GM18907 (cell line): Measurements from ENCODE around the gene SLC17A9.
"Not testable (repeated sequence)": the region's sequence is repeated elsewhere in the genome, so short reads cannot be mapped to it uniquely, and the experiment has no call there.

Source experiments
- ATAC-seq: cut with Tn5 transposase; IDR thresholded peaks from one replicate; pipeline ENCODE4 v1.9.1; 2021; ENCODE audit warnings: mild to moderate bottlenecking, moderate library complexity; ENCODE audit not compliant: unreplicated experiment

Gene SLC17A9

GRCh38 chr20:62920039-62920645, 32.4 kb upstream of the SLC17A9 start:
- ATAC-seq: no peak

DNA sequence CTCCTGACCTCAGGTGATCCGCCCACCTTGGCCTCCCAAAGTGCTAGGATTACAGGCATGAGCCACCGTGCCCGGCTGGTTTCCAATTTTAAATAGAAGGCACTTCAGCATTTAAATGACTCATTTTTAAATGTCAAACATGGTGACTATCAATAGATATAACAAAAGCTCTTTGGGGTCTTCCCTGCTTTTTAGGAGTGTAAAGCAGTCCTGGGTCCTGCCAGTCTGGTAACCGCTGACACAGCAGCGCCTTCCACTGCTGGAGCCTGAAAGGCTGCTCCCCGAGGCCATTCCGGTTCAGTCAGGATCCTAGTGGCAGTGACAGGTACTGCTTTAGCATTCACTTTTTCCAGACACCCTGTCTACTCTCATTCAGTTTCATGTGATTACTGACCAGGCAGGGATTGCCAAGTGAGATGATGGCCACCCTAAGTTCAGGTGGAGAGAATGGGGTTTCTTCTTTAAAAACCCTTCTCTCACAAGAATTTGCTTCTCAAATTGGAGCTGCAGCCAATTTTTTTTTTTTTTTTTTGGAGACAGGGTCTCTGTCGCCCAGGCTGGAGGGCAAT, 31.3 kb upstream of the SLC17A9 start:
- no peak for ATAC-seq

GRCh38 chr20:62922451-62922921, 30.0 kb upstream of the SLC17A9 start:
- no peak for ATAC-seq

- ATAC-seq: not testable (repeated sequence)
Observed at GRCh38 chr20:62923059-62923668, 29.3 kb upstream of the SLC17A9 start.

- no peak for ATAC-seq
Observed at GRCh38 chr20:62923669-62924441, 28.7 kb upstream of the SLC17A9 start.

- ATAC-seq: no peak
Observed at GRCh38 chr20:62924442-62925075, 27.9 kb upstream of the SLC17A9 start.

GRCh38 chr20:62925076-62925419, 27.5 kb upstream of the SLC17A9 start:
- no peak for ATAC-seq

DNA sequence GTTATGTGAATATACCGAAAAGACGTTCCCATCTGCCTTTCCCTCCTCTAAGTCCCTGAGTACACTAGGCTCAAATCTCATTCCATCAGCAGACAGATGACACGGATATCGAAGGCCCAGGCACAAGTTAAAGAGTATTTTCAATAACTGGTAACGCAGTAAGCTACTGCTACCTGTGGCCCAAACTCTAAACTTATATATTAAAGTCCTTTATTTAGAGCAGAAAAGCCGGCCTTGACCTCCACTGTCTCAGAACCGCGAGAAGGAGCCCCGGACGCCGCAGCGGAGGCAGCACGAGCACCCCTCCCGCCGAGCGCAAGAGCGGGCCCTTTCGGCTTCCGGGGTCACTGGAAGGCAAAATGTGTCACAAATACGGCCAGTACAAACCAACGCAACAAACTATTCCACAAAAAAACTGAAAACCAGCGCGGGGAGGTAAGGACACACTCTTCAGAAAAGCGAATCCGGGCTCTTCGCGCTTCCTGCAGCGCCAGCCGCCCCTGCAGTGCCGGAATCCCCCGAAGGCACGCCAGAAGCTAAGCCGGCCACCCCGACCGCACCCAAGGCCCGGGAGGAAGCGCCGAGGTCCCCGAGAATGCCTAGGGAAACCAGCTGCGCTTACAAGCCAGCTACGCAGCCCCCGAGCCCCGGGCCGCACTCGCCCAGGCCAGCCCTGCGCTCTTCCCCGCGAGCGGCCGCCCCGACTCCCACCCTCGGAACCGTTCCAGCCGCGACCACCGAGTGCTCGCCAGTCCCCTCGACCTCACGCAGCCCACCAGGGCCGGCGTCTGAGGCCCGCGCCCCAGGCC, 26.9 kb upstream of the SLC17A9 start:
- ATAC-seq: peak; percentile 20

DNA sequence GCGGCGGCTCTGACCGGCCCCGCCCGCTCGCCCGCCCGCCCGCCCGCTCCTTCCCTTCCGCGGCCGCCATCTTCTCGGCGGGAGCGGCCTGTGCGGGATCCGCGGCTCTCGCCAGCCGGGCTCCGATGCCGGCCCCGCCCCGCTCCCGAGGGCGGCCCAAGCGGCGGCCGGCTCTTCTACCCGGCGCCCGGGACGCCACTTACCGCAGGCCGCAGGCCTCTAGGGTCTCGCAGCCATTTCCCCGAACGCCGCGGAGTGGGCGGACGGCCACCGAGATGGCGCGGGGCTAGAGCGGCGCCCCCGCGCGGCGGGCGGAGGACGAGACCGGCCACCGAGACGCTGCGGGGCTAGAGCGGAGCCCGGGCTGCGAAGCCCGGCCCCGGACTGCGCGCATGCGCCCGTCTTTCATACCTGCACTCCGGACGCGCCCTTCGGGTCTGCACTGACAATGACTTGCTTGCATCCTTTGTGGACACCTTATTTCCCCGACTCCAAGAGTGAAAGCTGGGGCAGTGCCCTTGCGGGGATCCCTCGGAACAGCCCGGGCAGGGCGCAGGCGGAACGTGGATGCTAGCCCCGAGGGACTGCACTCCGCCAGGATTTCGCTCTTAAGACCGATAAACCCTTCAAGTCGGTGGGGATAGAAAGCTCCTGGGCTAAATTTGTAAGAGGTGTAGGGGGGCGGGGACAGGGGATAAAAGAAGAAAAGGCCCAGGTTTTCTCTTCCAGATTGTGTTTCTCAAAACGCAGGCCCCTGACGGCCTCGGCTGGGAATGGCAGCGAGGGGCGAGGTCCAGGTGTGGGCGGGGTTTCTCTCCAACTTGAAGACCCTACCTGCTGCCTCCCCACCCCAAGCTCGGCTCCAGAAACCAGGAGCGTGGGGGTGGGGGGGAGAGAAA, 26.0 kb upstream of the SLC17A9 start, which contains the start of gene DIDO1:
TSS of gene DIDO1 (minus strand) at position 277 of the 899 bp plus-strand sequence.
- peak; percentile 75 for ATAC-seq

GRCh38 chr20:62927128-62927705, 25.3 kb upstream of the SLC17A9 start:
- ATAC-seq: no peak

DNA sequence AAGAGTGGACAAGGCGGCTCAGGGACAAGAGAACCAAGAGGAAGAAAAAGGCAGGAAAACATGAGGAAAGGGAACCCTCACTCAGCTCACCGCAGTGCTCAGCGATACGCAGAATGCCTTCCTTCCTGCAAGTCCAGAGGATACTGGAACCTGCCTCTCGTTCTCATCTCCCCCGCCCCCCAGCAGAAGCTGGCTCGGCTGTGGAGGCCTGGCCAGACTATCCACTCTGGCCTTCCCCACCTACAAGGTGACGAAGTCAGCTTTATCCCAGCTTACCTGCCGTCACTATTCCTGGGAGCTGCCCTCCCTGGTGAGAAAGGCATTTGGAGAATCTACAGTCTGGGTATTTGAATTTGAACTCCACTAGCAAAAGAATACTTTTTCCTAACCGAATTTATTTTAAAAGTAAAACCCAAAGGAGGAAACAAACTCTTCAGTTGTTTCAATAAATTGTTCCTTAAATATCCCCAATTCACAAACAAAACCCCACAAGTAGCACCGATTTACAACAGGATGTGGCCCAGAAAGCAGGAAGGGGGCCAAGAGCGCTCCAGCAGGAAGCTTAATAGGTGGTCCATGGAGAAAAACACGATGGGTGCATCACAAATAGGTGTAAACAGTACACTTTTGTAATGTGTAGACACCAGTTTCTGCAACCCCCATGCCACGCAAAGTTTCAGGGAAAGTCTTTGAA, 24.1 kb upstream of the SLC17A9 start:
- no peak for ATAC-seq

DNA sequence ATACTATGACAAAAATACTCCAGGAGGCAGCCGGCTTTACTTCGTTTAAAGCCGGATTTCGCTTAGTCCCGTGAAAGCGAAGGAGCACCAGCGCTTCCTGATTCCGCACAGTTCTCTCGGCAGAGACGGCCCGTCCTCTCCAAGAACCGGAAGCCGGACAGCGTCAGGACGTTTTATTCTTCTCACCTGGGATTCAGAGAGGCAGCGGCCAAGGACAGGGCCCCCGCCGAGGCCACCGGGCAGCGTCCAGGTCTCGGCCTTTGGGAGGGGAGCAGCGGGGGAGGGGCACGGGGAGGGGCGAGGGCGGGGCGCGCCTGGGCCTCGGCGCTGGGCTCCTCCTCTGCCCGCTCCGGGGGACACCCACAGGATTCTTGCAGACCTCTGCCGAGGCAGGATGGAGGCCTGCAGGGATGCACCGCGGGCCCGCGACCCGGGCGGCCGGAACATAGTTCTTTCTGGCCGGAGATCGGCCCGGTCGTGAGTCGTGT, 23.4 kb upstream of the SLC17A9 start:
- no peak for ATAC-seq

GRCh38 chr20:62931464-62931863, 21.0 kb upstream of the SLC17A9 start:
- ATAC-seq: no peak

GRCh38 chr20:62933966-62934365, 18.5 kb upstream of the SLC17A9 start:
- no peak for ATAC-seq

GRCh38 chr20:62935204-62935967, 17.1 kb upstream of the SLC17A9 start:
- no peak for ATAC-seq

DNA sequence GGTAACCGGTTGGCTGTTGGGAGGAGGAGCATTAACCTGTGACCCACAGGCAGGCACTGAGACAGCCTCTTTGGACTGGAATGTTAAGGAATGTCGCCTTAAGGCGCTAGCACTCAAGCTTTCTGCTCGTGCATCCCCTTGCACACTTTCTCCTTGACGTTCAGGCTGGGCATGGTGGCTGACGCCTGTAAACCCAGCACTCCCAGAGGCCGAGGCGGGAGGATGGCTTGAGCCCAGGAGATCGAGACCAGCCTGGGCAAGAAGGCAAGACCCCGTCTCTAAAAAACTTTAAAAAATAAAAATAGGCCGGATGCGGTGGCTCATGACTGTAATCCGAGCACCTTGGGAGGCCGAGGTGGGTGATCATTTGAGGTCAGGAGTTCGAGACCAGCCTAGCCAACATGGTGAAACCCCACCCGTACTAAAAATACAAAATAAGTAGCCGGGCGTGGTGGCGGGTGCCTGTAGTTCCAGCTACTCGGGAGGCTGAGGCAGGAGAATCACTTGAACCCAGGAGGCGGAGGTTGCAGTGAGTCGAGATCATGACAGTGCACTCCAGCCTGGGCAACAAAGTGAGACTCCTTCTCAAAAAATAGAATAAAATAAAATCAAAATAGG, 16.4 kb upstream of the SLC17A9 start:
- no peak for ATAC-seq
